NCI-H2107 treated with DMSO at 0.1 percent for 48 hours (cell line): Measurements from ENCODE around the gene HIVEP3.
A peak's percentile ranks its signal among the peaks of the same experiment; 100 is the strongest.

ENCODE experiments used
- DNase-seq: peaks from one replicate; lab custom pipeline; 2025; ENCODE audit not compliant: unreplicated experiment; lab: John Stamatoyannopoulos, UW

Gene HIVEP3

GRCh38 chr1:41735139-41735538 lies 183.6 kb downstream of the HIVEP3 start:
- no peak for DNase-seq

DNA sequence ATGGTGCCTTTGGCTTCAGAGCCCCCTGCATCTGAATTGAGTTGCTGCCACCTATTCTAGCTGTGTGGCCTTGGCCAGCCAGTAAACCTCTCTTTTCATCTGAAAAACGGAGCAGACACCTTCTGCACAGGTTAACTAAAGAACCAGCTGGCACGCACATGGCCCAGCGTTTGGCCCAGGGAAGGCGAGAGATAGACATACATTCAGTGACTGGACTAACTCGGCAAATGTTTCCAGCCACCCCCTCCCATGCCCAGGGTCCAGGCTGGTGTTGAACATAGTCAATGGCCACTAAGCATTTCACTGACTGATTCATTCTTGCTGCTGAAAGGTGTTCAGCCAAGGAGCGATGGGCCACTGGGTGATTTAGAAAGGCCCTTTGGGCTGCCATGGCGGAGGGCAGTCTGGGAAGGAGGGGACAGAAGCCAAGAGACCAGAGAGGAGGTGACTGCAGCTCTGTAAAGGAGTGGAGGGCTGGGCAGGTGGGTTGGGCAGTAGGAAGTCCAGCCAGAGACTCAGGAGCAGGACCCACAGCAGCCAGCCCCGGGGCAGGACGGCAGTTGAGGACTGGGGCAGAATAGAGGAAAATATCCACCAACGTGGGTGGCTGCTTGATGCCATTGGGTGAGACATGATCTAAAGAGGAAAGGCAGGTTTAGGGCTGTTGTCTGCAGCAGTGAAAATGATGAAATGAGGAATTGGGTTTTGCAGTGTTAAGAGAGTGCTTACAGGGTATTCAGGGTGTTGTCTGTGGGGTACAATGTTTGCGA lies 184.3 kb downstream of the HIVEP3 start:
- DNase-seq: no peak

GRCh38 chr1:41733725-41734124 lies 185.0 kb downstream of the HIVEP3 start:
- DNase-seq: no peak

- no peak for DNase-seq
Observed at GRCh38 chr1:41733021-41733420, 185.7 kb downstream of the HIVEP3 start.

- DNase-seq: no peak
Observed at GRCh38 chr1:41731516-41732030, 187.1 kb downstream of the HIVEP3 start.

DNA sequence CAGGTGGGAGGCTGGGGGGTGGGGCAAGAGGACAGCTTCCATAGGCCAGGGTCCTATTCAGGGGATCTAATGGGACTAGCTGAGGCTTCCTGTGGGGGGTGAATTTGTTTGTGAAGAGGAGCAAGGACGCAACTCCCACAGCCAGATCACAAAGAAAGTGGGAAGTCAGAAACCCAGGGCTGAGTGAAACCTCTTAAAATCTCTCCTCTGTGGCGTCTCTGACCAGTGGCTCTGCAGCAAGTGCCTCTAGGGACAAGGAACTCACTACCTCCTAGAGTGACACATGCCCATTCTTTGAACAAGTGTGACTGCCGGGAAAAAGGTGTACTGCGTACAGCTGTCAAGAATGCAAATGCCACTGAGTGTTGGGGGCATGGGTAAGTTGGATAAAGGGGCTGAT lies 187.9 kb downstream of the HIVEP3 start:
- DNase-seq: no peak

- peak; percentile 66 for DNase-seq
Observed at GRCh38 chr1:41728403-41729202, 190.1 kb downstream of the HIVEP3 start.

DNA sequence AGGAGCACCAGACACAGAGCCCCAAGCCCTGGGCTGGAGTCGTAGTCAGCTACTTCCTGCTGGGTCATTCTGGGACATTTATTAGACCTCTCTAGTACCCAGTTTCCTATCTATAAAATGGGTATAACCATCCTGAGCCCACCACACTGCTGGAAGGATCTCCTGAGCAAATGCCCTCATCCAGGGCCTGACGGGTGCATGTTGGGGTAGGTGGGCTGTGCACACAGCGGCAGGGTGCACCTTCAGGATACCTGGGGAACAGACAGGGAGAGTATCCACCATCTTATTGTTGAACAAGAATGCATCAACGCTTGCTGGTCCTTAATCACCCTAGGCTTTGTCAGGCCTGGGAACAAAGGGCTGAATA lies 191.0 kb downstream of the HIVEP3 start:
- DNase-seq: no peak

GRCh38 chr1:41726899-41727748 lies 191.6 kb downstream of the HIVEP3 start:
- DNase-seq: peak; percentile 82

DNA sequence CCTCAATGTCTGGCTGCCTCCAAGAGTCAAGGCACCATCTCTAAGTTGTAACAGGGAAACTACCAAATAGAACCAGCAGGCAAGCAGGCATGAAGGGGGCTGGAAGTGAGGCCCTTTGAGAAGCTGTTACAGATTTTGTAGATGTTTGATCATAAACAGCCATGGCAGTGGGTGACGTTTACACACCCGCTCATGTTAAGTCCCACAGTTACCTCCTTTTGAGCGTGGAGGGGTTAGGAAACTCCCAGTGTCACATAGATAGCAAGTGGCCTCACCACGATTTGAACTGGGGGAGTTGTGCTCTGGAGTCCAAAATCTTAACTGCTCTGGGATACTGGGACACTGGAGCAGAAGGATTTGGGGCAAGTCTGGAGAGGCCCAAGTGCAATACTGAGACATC lies 192.4 kb downstream of the HIVEP3 start:
- DNase-seq: no peak

DNA sequence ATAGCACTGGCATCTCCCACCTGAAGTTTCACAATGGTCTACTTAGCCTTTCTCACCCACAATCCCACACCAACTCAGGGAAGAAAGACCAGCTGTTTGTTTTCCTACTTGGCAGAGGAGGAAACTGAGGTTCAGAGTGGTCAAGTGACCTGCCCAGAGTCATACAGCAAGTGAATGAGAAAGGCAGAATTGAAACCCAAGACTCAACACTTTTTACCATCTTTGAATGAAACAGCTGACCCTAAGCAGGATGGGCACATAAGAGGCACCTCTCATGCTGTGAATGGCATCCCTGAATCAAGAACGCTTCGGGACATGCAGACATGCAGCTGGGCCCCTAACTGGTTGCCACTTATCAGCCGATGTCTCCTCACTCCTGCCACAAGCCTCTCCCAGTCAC lies 193.8 kb downstream of the HIVEP3 start:
- DNase-seq: no peak

DNA sequence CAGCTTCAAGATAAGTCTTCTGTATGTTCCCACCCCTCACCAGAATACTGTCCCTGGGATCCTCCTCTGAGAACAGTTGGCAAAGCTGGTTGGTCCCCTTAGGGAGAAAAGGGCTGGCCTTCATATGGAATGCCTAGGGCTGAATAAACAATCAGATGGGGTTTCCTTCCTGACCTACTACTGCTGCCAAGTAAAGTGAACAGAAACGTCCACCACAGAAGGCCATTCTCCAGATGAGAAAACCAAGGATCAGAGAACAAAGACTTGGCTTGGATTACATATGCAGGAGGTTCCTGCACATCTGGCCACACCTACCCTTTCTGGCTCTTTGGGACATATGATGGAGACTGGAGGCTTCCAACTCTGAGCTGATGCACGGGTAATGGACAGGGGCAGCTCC lies 194.5 kb downstream of the HIVEP3 start:
- DNase-seq: no peak

- no peak for DNase-seq
Observed at GRCh38 chr1:41723786-41724185, 194.9 kb downstream of the HIVEP3 start.

DNA sequence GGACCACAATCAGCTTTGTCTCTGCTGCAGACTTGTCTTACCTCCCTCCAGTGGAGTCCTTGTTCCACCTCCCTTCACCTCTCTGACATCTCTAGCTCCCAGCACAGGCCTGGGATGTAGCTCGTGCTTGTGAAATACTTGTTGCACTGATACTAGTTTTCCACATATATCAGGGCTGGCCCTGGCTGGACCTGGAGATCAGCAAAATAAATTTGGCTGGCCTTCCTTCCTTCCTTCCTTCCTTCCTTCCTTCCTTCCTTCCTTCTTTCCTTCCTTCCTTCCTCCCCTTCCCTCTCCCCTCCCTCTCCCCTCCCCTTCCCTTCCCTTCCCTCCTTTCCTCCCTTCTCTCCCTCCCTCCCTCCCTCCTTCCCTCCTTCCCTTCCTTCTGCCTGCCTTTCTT lies 196.5 kb downstream of the HIVEP3 start:
- no peak for DNase-seq

DNA sequence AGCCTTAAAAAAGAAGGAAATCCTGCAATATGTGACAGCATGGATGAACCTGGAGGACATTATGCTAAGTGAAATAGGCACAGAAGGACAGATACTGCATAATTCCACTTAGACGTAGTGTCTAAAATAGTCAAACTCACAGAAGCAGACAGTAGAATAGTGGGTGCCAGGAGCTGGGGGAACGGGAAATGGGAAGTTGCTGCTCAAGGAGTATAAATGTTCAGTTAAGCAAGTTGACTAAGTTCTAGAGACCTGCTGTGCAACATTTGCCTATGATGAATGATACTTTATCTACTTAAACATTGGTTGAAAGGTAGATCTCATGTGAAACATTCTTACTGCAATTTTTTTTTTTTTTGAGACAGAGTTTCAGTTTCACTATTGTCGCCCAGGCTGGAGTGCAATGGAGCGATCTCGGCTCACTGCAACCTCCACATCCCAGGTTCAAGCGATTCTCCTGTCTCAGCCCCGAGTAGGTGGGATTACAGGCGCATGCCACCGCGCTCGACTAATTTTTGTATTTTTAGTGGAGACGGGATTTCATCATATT lies 197.8 kb downstream of the HIVEP3 start:
- DNase-seq: no peak

GRCh38 chr1:41719590-41719989 lies 199.1 kb downstream of the HIVEP3 start:
- no peak for DNase-seq

DNA sequence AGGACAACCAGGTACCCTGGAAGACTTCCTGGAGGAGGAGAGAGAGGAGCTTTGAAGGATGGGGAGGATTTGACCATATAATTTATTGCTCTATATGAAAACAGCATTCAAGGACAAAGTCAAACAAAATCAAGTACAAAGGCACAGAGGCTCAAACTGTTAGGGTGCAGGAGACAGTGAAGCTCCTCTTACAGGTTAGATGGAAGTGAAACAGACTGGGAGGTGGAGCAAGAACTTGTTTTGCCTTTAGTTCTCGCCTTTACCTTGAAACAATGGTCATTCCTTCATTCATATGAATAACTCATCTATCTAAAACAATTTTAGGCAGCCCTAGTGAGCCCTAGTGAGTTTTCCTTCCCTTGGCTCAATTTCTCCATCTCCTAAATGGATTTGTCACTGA lies 199.6 kb downstream of the HIVEP3 start:
- no peak for DNase-seq

DNA sequence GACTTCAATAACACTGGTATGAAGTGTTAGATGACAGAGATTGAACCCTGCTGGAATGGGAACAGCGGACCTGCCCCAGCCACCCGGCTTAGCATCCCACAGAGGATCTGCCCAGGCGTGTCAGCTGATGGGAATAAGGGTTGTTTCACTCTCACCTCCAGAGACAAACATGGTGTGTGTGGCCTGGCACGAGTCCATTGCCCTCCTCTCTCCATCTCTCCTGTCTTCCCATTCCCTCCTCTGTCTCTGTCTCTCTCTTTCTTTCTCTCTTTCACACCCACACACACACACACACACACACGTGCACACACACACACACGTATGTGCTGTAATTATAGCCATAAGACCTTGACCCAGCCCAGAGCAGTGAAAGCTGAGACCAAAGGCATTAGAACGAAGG lies 200.2 kb downstream of the HIVEP3 start:
- no peak for DNase-seq

DNA sequence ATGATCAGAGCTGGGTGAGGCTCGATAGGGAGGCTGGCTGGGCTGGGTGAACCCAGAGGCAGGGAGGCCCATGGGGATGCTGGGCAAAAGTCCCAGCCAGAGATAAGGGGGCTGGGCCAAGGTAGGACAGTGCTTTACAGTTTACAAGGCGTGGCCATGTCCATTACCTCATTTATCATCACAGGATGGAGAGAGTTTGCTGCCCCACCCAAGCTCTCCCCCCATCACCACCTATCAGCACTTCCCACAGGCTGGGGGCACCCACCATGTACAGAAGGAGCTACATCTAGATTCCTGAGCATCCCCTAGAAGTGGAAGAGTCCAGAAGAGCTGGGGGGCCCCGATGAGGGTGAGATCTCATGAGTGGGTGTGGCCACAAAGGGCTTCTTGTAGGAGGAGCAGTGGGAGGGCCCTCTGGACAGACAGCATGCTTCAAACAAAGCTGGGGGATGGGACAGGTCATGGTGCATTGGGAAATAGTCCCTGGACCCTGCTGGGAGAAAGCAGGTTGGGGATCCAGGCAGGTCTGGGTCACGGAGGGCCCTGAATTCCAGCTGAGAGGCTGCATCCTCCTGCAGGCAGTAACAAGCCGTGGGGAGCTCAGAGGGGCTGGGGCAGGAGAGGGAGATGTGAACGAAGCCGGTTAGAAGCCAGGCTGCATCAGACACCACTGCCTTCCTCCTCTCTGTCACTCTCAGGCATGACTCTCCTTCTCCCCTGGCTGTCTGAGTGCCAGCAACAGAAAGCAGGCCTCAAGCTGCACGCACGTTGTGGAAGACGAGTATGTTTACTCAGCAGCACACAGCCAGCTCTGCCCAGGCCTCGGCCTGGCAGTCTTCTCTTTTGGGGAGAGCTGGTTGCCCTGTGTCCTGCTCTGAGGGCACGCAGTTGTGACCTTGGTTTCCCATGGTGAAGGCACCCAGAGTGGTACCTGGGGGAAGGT lies 202.3 kb downstream of the HIVEP3 start:
- DNase-seq: no peak
